Adipocyte (in vitro differentiated cells): ENCODE results near the gene MFN2.
"Not testable (repeated sequence)": the region's sequence is repeated elsewhere in the genome, so short reads cannot be mapped to it uniquely, and the experiment has no call there.

Experiments used
- DNase-seq: peaks from one replicate; pipeline ENCODE4 v3.0.0-alpha.2; 2015; ENCODE audit warnings: low read depth
- H3K27me3 ChIP-seq: replicated peaks from 2 replicates; pipeline ENCODE4 v1.7.0; 2013; ENCODE audit warnings: mild to moderate bottlenecking, low read length, moderate library complexity; ENCODE audit not compliant: control insufficient read depth, insufficient read depth
- H3K36me3 ChIP-seq: 2 replicates; pipeline ENCODE4 v1.7.0; 2013; ENCODE audit warnings: low read length, mild to moderate bottlenecking, moderate library complexity; ENCODE audit not compliant: control insufficient read depth, insufficient read depth, severe bottlenecking
- H3K4me1 ChIP-seq: 2 replicates; pipeline ENCODE4 v1.7.0; 2013; ENCODE audit warnings: mild to moderate bottlenecking, low read length, moderate library complexity; ENCODE audit not compliant: control insufficient read depth, insufficient read depth
- H3K4me3 ChIP-seq: 2 replicates; pipeline ENCODE4 v1.7.0; 2013; ENCODE audit warnings: mild to moderate bottlenecking, low read length, moderate library complexity
- H3K9ac ChIP-seq: 2 replicates; pipeline ENCODE4 v1.7.0; 2013; ENCODE audit warnings: mild to moderate bottlenecking, low read length, moderate library complexity
- H3K9me3 ChIP-seq: 2 replicates; pipeline ENCODE4 v1.7.0; 2013; ENCODE audit warnings: mild to moderate bottlenecking, low read length, moderate library complexity; ENCODE audit not compliant: control insufficient read depth

Gene MFN2

DNA sequence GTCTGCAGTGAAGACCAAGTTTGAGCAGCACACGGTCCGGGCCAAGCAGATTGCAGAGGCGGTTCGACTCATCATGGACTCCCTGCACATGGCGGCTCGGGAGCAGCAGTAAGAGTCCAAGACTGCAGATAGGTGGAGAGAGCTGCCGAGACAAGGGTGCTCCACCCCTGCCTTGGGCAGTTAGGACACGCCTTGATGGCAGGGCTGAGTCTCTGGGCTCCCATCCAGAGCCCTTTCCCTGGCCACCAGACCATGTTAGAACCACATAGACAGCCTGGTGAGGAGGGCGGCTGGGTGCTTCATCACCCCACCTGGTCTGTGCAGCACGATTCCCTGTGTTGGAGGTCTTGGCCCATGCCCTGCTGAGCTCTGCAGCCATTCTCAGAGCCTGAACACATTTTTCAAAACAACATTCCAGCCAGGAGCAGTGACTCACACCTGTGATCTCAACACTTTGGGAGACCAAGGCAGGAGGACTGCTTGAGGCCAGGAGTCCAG is 21.8 kb downstream of the MFN2 start:
- no peaks in the 10 kb centered on the region for H3K27me3 ChIP-seq
- DNase-seq, result no peak
- no peaks in the 10 kb centered on the region for H3K9me3 ChIP-seq
- H3K4me1 ChIP-seq, result no peaks in the 10 kb centered on the region
- no peak overlapping the region for H3K4me3 ChIP-seq
- no peak overlapping the region for H3K9ac ChIP-seq
- peaks cover 79% of the 10 kb centered on the region for H3K36me3 ChIP-seq

GRCh38 chr1:12003762-12004161 is 23.5 kb downstream of the MFN2 start:
- Histone ChIP-seq H3K27me3 (no peaks in the 10 kb centered on the region), H3K4me1 (no peaks in the 10 kb centered on the region), H3K9ac (no peak overlapping the region), H3K4me3 (no peak overlapping the region), H3K9me3 (no peaks in the 10 kb centered on the region), H3K36me3 (peaks cover 76% of the 10 kb centered on the region)
- no peak for DNase-seq

DNA sequence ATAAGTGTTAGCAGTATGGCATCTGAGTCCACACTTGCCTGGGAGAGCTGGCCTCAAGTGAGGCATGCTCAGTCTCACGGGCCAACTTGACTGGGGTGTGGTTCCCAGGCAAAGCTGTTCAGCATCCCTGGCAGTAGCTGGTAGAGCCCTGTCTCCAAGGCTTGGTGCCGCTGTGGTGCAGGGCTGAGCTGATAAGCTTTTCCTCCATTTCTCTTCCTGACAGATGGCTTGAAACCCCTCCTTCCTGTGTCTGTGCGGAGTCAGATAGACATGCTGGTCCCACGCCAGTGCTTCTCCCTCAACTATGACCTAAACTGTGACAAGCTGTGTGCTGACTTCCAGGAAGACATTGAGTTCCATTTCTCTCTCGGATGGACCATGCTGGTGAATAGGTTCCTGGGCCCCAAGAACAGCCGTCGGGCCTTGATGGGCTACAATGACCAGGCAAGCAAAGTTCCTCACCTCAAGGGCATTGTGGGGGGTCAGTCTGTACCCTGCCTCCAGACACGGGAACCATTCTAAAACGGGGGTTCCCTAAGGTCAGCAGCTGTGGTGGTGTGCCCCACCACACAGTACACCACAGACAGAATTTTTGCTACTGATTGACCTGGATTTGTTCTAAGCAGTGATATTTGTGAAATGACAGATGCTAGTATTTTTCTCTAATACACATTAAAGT is 25.4 kb downstream of the MFN2 start:
- H3K9ac ChIP-seq, result no peak overlapping the region
- no peaks in the 10 kb centered on the region for H3K9me3 ChIP-seq
- no peaks in the 10 kb centered on the region for H3K27me3 ChIP-seq
- no peak overlapping the region for H3K4me3 ChIP-seq
- no peaks in the 10 kb centered on the region for H3K4me1 ChIP-seq
- no peak for DNase-seq
- peaks cover 81% of the 10 kb centered on the region for H3K36me3 ChIP-seq

GRCh38 chr1:12006167-12006921 is 26.1 kb downstream of the MFN2 start:
- Histone ChIP-seq H3K4me1 (no peaks in the 10 kb centered on the region), H3K36me3 (peaks cover 85% of the 10 kb centered on the region), H3K9ac (no peak overlapping the region), H3K9me3 (no peaks in the 10 kb centered on the region), H3K27me3 (no peaks in the 10 kb centered on the region), H3K4me3 (no peak overlapping the region)
- DNase-seq, result no peak

GRCh38 chr1:12007204-12007603 is 27.0 kb downstream of the MFN2 start:
- H3K4me1 ChIP-seq, result no peaks in the 10 kb centered on the region
- no peaks in the 10 kb centered on the region for H3K9me3 ChIP-seq
- peaks cover 85% of the 10 kb centered on the region for H3K36me3 ChIP-seq
- H3K9ac ChIP-seq, result no peak overlapping the region
- no peak overlapping the region for H3K4me3 ChIP-seq
- no peak for DNase-seq
- H3K27me3 ChIP-seq, result no peaks in the 10 kb centered on the region

DNA sequence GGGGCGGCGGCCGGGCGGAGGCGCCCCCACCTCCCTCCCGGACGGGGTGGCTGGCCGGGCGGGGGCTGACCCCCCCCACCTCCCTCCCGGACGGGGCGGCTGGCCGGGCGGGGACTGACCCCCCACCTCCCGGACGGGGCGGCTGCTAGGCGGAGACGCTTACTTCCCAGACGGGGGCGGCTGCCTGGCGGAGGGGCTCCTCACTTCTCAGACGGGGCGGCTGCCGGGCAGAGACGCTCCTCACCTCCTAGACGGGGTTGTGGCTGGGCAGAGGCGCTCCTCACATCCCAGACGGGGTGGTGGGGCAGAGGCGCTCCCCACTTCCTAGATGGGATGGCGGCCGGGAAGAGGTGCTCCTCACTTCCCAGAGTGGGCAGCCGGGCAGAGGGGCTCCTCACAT is 28.1 kb downstream of the MFN2 start:
- not testable (repeated sequence) for H3K4me3 ChIP-seq, H3K9ac ChIP-seq, H3K27me3 ChIP-seq, H3K4me1 ChIP-seq, H3K9me3 ChIP-seq, DNase-seq
- peaks cover 76% of the 10 kb centered on the region for H3K36me3 ChIP-seq

DNA sequence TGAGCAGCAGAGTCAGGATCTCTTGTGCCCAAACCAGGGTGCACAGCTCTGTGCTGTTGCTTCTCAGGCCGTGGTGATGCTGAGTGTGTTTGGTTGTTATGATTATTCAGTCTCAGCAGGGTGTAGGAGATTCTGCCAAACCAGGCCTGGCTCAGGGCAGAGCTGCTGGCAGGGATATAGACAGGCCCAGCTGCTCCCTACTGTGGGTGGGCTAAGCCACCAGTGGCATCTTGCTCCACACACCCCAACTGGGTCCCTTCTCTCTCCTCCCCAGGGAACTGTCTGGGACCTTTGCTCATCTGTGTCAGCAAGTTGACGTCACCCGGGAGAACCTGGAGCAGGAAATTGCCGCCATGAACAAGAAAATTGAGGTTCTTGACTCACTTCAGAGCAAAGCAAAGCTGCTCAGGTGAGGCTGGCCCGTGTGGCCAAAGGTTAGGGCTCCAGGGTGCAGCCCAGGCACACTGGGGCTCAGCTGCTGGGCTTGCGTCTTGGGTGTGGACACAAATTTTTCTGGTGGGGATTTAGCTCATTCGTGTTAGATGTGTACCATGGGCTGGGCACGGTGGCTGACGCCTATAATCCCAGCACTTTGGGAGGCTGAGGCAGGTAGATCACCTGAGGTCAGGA is 29.2 kb downstream of the MFN2 start:
- Histone ChIP-seq H3K36me3 (peaks cover 68% of the 10 kb centered on the region), H3K4me3 (no peak overlapping the region), H3K27me3 (no peaks in the 10 kb centered on the region), H3K9ac (no peak overlapping the region), H3K9me3 (no peaks in the 10 kb centered on the region), H3K4me1 (peaks cover 13% of the 10 kb centered on the region)
- DNase-seq, result no peak

DNA sequence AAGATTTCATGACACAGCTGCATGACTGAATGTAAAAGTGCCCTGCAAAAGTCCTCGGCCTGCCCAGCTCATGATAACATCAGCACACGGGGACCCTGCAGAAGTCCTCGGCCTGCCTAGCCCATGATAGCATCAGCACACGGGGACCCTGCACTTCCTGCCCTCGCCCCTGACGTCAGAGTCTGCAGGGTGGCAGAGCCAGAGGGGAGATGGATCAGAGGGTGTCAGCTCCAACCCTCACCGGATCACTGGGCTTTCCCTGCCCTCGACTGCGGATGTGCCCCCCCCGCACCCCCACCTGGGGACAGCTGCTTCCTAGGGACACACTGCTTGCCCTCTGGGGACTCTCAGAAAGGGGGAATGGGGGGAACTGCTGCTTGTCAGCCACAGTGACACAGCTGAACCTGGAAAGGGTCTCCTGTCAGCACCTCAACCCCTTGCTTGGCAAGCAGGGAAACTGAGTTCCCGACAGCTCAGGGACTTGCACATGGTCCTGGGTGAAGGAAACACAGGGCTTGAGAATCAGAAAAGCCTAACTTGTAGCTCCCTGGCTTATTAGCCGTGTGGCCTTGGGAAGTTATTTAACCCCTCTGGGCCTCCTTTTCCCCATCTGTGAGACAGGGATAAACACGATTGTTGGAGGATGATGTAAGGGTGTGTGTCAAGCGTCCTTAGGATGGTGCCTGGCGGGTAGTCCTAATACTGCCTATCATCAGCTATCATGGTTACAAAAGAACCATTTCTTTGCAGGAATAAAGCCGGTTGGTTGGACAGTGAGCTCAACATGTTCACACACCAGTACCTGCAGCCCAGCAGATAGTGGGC is 30.7 kb downstream of the MFN2 start:
- Histone ChIP-seq H3K9ac (no peak overlapping the region), H3K27me3 (no peaks in the 10 kb centered on the region), H3K36me3 (peaks cover 54% of the 10 kb centered on the region), H3K9me3 (no peaks in the 10 kb centered on the region), H3K4me1 (peaks cover 16% of the 10 kb centered on the region), H3K4me3 (no peak overlapping the region)
- no peak for DNase-seq

DNA sequence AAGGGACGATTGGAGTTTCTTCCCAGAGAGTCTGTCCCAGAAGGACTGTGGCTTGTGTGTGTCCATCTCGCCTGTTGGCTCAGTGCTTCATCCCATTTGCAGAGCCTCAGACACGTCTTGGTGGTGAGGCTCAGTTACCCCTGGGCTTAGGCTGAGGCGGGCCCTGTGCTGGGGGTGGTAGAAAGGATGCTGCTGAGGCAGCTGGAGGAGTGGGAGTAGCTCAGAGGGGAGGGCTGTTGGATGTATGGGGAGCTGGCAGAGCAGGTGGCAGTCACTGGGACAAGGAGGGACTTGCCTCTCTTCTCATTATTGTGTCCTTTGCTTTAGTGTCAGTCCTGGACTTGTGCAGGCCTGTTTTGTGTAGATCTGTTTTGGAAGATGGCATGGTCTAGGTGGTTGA is 31.8 kb downstream of the MFN2 start:
- Histone ChIP-seq H3K4me1 (peaks cover 16% of the 10 kb centered on the region), H3K9me3 (no peaks in the 10 kb centered on the region), H3K9ac (no peak overlapping the region), H3K36me3 (peaks cover 44% of the 10 kb centered on the region), H3K4me3 (no peak overlapping the region), H3K27me3 (no peaks in the 10 kb centered on the region)
- DNase-seq, result no peak

- no peak for DNase-seq
- no peaks in the 10 kb centered on the region for H3K27me3 ChIP-seq
These were observed 32.5 kb downstream of the MFN2 start for GRCh38 chr1:12012560-12013316.

More at GRCh38 chr1:12012560-12013316, 32.5 kb downstream of the MFN2 start:
- Histone ChIP-seq H3K4me1 (peaks cover 16% of the 10 kb centered on the region), H3K4me3 (no peak overlapping the region), H3K9ac (no peak overlapping the region), H3K9me3 (no peaks in the 10 kb centered on the region), H3K36me3 (peaks cover 36% of the 10 kb centered on the region)
